AG10803 (cell line): ENCODE measurements around the gene PDHA2.

ENCODE experiments used
- DNase-seq: peaks from one replicate; pipeline ENCODE4 v3.0.0; 2010; ENCODE audit warnings: low read depth
- H3K4me3 ChIP-seq: 2 replicates; pipeline ENCODE4 v1.5.1; 2011; ENCODE audit warnings: mild to moderate bottlenecking, low read length, control low read depth
- TF ChIP-seq, protein P1 (sequence below): conservative IDR thresholded peaks from 2 replicates; pipeline ENCODE4 v1.5.1; 2011; ENCODE audit warnings: mild to moderate bottlenecking, low read length, control low read depth, inconsistent platforms

The PDHA2 gene

DNA sequence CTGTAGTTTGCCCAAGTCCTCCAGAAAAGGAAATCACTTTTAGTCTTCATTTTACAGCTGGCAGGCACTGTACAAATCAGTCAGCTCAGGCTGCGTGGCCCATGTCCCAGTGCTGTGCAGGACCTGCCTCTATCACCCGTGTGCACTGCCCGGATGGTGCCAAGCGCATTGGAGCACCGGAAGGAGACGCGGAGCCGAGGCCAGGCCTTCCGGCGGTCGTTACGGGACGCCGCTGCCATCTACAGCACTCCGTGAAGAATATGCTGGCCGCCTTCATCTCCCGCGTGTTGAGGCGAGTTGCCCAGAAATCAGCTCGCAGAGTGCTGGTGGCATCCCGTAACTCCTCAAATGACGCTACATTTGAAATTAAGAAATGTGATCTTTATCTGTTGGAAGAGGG, at the start of gene PDHA2:
PDHA2 (plus strand) TSS at position 203 of the 400 bp plus-strand sequence; CDS start at position 261, 58 bp downstream.
- H3K4me3 ChIP-seq, result no peak within 1 kb of the TSS
- TF ChIP-seq, protein P1, sequence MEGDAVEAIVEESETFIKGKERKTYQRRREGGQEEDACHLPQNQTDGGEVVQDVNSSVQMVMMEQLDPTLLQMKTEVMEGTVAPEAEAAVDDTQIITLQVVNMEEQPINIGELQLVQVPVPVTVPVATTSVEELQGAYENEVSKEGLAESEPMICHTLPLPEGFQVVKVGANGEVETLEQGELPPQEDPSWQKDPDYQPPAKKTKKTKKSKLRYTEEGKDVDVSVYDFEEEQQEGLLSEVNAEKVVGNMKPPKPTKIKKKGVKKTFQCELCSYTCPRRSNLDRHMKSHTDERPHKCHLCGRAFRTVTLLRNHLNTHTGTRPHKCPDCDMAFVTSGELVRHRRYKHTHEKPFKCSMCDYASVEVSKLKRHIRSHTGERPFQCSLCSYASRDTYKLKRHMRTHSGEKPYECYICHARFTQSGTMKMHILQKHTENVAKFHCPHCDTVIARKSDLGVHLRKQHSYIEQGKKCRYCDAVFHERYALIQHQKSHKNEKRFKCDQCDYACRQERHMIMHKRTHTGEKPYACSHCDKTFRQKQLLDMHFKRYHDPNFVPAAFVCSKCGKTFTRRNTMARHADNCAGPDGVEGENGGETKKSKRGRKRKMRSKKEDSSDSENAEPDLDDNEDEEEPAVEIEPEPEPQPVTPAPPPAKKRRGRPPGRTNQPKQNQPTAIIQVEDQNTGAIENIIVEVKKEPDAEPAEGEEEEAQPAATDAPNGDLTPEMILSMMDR, result no peak
- DNase-seq, result no peak

DNA sequence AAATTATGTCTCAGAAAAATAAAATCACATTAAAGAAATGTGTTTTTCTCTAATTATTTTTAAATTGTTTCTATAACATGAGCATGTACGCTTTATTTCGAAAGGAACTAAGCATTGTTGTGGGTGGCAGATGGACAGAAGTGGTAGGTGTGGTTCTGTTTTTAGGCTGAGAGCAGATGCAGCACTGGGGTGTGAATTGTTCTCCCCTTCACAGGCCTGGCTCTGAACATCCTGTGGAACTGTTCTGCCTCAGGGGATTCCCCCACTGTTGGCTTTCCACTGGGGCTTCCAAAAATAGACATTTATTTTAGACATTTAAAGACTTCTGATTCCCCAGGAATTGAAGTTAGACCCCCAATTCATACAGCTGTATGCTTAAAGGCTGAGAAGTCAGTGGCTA, 41.9 kb upstream of the PDHA2 start:
- no peak for DNase-seq
- TF ChIP-seq, protein P1, result no peak
- no peak overlapping the region for H3K4me3 ChIP-seq

DNA sequence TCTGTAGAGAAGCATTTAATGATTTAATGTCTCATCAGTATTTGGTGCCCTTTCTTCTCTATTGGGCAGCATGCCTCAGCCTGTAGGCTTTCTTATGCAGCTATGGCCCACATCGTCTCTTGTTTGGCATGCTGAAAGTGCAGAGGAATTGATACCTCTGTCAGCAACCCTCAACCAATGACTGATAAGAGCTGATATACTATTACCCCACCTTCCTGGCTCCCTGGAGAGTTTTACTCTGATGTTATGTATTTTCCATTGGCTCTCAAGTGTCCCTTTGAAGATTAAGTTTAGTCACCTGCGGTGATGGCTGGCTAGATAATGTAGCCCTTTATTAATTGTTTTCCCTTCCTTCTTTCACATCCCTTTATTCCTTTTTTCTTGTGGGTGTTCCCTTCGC, 41.2 kb upstream of the PDHA2 start:
- no peak overlapping the region for H3K4me3 ChIP-seq
- TF ChIP-seq, protein P1, result no peak

DNA sequence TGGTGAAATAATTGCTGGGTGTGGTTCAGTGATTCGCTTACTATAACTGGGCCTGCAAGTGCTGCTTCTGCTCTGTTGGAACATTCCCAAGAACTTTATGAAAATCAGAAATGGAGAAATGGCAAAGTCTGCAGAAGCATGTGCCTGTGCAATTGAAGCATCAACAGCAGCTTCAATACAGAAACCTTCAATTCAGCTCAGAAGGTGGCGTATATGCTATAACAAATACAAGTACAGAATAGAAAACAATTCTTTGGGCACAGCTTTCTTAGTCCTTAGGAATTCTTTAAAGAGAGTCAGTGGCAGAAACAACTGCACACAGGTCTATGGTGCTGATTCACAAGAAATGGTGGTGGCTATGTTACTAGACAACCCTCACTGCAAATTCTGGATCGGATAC, 18.0 kb upstream of the PDHA2 start:
- H3K4me3 ChIP-seq, result no peak overlapping the region
- TF ChIP-seq, protein P1, result no peak
- DNase-seq, result no peak

More for the DNA sequence above, 41.2 kb upstream of the PDHA2 start:
- DNase-seq, result no peak

DNA sequence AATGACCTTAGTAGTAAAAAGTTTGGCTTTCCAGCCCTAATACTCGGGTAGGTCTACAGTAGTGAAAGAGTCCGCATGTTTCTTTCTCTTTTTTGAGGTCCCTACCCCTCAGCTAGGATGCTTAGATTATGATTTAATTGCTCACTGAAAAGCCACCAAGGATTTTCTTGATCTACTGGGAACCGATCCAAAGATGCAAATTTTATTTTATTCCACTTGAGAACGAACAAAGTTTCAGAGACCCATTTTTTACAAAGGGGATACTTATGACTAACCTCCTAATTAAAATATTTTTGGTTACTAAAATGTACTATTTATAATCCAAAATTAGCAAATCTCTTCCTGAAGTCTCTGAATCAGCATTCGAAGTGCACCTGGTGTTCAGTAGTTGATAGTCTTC, 14.3 kb upstream of the PDHA2 start:
- DNase-seq, result no peak
- TF ChIP-seq, protein P1, result no peak
- H3K4me3 ChIP-seq, result no peak overlapping the region

DNA sequence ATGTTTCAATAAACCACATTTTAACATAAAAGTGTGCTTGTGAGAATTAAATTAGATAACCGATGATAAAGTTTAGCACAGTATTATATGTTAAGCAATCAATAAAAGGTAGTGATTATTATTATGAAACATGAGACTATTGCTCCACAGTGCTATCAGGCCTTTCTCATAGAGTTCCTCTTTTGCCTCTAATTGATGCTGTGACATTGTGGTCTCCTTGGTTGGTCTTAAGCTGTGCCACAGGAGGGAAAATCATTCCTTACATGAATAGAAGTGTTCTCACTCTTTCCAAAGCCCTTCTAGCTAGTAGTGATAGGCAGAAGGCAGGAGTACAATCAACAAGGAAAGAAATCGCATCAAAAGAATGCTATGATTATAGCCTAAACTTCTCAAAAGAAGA, 9.2 kb upstream of the PDHA2 start:
- DNase-seq, result no peak
- TF ChIP-seq, protein P1, result no peak
- no peak overlapping the region for H3K4me3 ChIP-seq

DNA sequence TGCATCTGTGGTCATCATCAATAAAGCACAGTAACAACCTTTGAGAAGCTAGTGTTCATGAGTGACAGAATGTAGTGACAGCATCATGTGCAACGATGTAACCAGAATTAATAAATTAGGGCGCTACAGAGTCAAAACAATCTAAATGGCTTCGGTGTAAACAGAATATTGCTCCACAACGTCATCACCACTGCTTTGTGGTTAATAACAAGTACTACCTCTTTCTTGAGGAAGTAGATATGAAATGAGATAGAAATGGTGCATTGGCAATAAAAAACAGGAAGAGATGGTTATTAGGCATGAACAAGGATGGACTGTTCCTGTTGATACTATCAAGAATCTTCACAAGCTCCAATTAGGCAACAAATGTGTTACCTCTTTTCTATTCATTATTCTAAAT, 8.7 kb upstream of the PDHA2 start:
- DNase-seq, result no peak
- H3K4me3 ChIP-seq, result no peak overlapping the region
- TF ChIP-seq, protein P1, result no peak
